Karpas-422 (cell line): ENCODE measurements around the gene CCN6. TPM values are rescaled to one million over a fixed set of nuclear protein-coding genes. Genes with fewer than 3 reads are reported as not detected.

Source experiments
- DNase-seq: peaks from one replicate; pipeline ENCODE4 v3.0.0-alpha.2; 2015
- H2AFZ ChIP-seq: fragments of 200-600 bp; sonication (generic); 2 replicates; pipeline ENCODE4 v1.6.1; 2014; ENCODE audit warnings: antibody characterized with exemption, low read length, mixed read lengths
- H3K27ac ChIP-seq: fragments of 200-600 bp; sonication (generic); 2 replicates; pipeline ENCODE4 v1.5.1; 2014; ENCODE audit warnings: mild to moderate bottlenecking, low read length, moderate library complexity
- H3K27me3 ChIP-seq: fragments of 200-600 bp; sonication (generic); 2 replicates; pipeline ENCODE4 v1.6.1; 2014; ENCODE audit warnings: low read length, mixed read lengths
- H3K36me3 ChIP-seq: fragments of 200-600 bp; sonication (generic); 2 replicates; pipeline ENCODE4 v1.6.1; 2014; ENCODE audit warnings: low read length, mixed read lengths; ENCODE audit not compliant: insufficient read depth
- H3K4me1 ChIP-seq: fragments of 200-600 bp; sonication (generic); 2 replicates; pipeline ENCODE4 v1.6.1; 2014; ENCODE audit warnings: mild to moderate bottlenecking, low read length, mixed read lengths
- H3K4me2 ChIP-seq: fragments of 200-600 bp; sonication (generic); 2 replicates; pipeline ENCODE4 v1.6.1; 2014; ENCODE audit warnings: low read length, low read depth, mild to moderate bottlenecking; ENCODE audit not compliant: poor library complexity, severe bottlenecking
- H3K4me3 ChIP-seq: fragments of 200-600 bp; sonication (generic); 2 replicates; pipeline ENCODE4 v1.5.1; 2014; ENCODE audit warnings: mild to moderate bottlenecking, antibody characterized with exemption, low read length, mixed read lengths
- H3K79me2 ChIP-seq: fragments of 200-600 bp; sonication (generic); 2 replicates; pipeline ENCODE4 v1.6.1; 2014; ENCODE audit warnings: mild to moderate bottlenecking, low read length, mixed read lengths
- H3K9ac ChIP-seq: fragments of 200-600 bp; sonication (generic); 2 replicates; pipeline ENCODE4 v1.6.0; 2014; ENCODE audit warnings: low read length
- H3K9me2 ChIP-seq: fragments of 200-600 bp; sonication (generic), shearing (Covaris generic); replicated peaks from 2 replicates; pipeline ENCODE4 v1.6.0; 2014; ENCODE audit warnings: mild to moderate bottlenecking, low read length, moderate library complexity; ENCODE audit not compliant: insufficient read depth
- H3K9me3 ChIP-seq: fragments of 300-700, 200-600 bp; sonication (generic); 2 replicates; pipeline ENCODE4 v1.6.1; 2014; ENCODE audit warnings: low read length, mixed read lengths
- H4K20me1 ChIP-seq: fragments of 200-600 bp; sonication (generic); 2 replicates; pipeline ENCODE4 v1.6.1; 2014; ENCODE audit warnings: mild to moderate bottlenecking, antibody characterized with exemption, low read length, low read depth; ENCODE audit not compliant: insufficient read depth
- total RNA-seq: library from RNA; depleted of rRNA; stranded (reverse); fragments of >200 nt; shearing (Covaris generic); gene quantifications from 2 replicates; pipeline ENCODE4 v1.2.3, GENCODE V29; 2014; ENCODE audit warnings: low replicate concordance; rRNA removed

The CCN6 gene
- total RNA-seq, 1 experiment from 2014 or later = not detected

GRCh38 chr6:112118034-112118433 is 64.1 kb downstream of the CCN6 start:
- H3K36me3 ChIP-seq = no peaks in the 10 kb centered on the region
- no peak overlapping the region for H3K4me2 ChIP-seq
- no peak overlapping the region for H2AFZ ChIP-seq
- H3K27ac ChIP-seq = no peak overlapping the region
- H4K20me1 ChIP-seq = no peaks in the 10 kb centered on the region
- DNase-seq = no peak
- H3K79me2 ChIP-seq = no peaks in the 10 kb centered on the region
- no peaks in the 10 kb centered on the region for H3K9me2 ChIP-seq
- no peak overlapping the region for H3K9ac ChIP-seq
- H3K4me3 ChIP-seq = no peak overlapping the region
- H3K4me1 ChIP-seq = no peaks in the 10 kb centered on the region
- peaks cover 4% of the 10 kb centered on the region; the same call in 1 of the 2 replicates for H3K27me3 ChIP-seq
- H3K9me3 ChIP-seq = no peaks in the 10 kb centered on the region

Other genes with a start within 250 kb of the CCN6 start
- gene FYN, start 180.7 kb upstream of the CCN6 start, total RNA-seq = 249 and 311 TPM in 2 replicates
- 81.6 and 110 TPM in 2 replicates for gene TUBE1, start 33.4 kb downstream of the CCN6 start, total RNA-seq
- gene FAM229B, start 33.5 kb downstream of the CCN6 start, total RNA-seq = 8.2 and 9.2 TPM in 2 replicates
- gene LAMA4, start 200.5 kb downstream of the CCN6 start, total RNA-seq = not detected in 2 replicates